Measurements from ENCODE around the gene PTCSC3. TPM values are rescaled to one million over a fixed set of nuclear protein-coding genes. Genes with fewer than 3 reads are reported as not detected.

The PTCSC3 gene
- not detected for total RNA-seq
- not detected for polyA plus RNA-seq
- long read RNA-seq, donor 1, result 0 reads
- long read RNA-seq, donor 2, result 0 reads
- long read RNA-seq, donor 3, result 0 reads

GRCh38 chr14:36176524-36176923 lies at the start of gene PTCSC3:
PTCSC3 (minus strand) TSS chr14:36176722.
- intact Hi-C loops (cut with DNase I), result no loop called here
- no peak for TF ChIP-seq POLR2A (IDR thresholded peaks at IDR 0.05)
- no peak for TF ChIP-seq EP300 (IDR thresholded peaks at IDR 0.05)
- TF ChIP-seq CTCF (IDR thresholded peaks at IDR 0.05), result no peak
- Histone ChIP-seq H3K4me3 (no peak within 1 kb of the TSS), H3K27me3 (no peaks in the 10 kb centered on the region), H3K36me3 (no peaks in the 10 kb centered on the region), H3K4me1 (ENCODE audit: insufficient read depth) (no peaks in the 10 kb centered on the region), H3K9me3 (no peaks in the 10 kb centered on the region), H3K27ac (no peak within 1 kb of the TSS)
- 78 to 82% (median 82%) methylated on average over 4 of the region's 4 CpGs for WGBS, 3 donors
- DNase-seq, result no peak

GRCh38 chr14:36226164-36226563 lies 49.6 kb upstream of the PTCSC3 start:
- H3K4me3 ChIP-seq, result no peak overlapping the region
- H3K27ac ChIP-seq, result no peak overlapping the region
- no peaks in the 10 kb centered on the region for H3K4me1 ChIP-seq (ENCODE audit: insufficient read depth)
- TF ChIP-seq POLR2A (IDR thresholded peaks at IDR 0.05) (no peak), EP300 (IDR thresholded peaks at IDR 0.05) (no peak), CTCF (IDR thresholded peaks at IDR 0.05) (no peak)
- 53 to 69% (median 61%) methylated on average over 1 of the region's 1 CpG for WGBS, 3 donors
- H3K9me3 ChIP-seq, result no peaks in the 10 kb centered on the region
- H3K27me3 ChIP-seq, result no peaks in the 10 kb centered on the region
- intact Hi-C loops (cut with DNase I), result no loop called here
- DNase-seq, result no peak
- no peaks in the 10 kb centered on the region for H3K36me3 ChIP-seq

- Histone ChIP-seq H3K9me3 (no peaks in the 10 kb centered on the region), H3K36me3 (no peaks in the 10 kb centered on the region), H3K27ac (no peak overlapping the region), H3K27me3 (no peaks in the 10 kb centered on the region), H3K4me3 (no peak overlapping the region), H3K4me1 (ENCODE audit: insufficient read depth) (no peaks in the 10 kb centered on the region)
- TF ChIP-seq POLR2A (IDR thresholded peaks at IDR 0.05), result no peak
- no peak for TF ChIP-seq EP300 (IDR thresholded peaks at IDR 0.05)
- TF ChIP-seq CTCF (IDR thresholded peaks at IDR 0.05), result no peak
- no peak for DNase-seq
- intact Hi-C loops (cut with DNase I), result no loop called here
- 64 to 77% (median 68%) methylated on average over 9 of the region's 9 CpGs for WGBS, 3 donors
These were observed 47.7 kb upstream of the PTCSC3 start for GRCh38 chr14:36224176-36224575.

GRCh38 chr14:36223558-36223957 lies 47.0 kb upstream of the PTCSC3 start:
- H3K4me1 ChIP-seq (ENCODE audit: insufficient read depth), result no peaks in the 10 kb centered on the region
- no peaks in the 10 kb centered on the region for H3K27me3 ChIP-seq
- intact Hi-C loops (cut with DNase I), result no loop called here
- H3K36me3 ChIP-seq, result no peaks in the 10 kb centered on the region
- DNase-seq, result no peak
- no peak overlapping the region for H3K27ac ChIP-seq
- no peak for TF ChIP-seq CTCF (IDR thresholded peaks at IDR 0.05)
- TF ChIP-seq EP300 (IDR thresholded peaks at IDR 0.05), result no peak
- no peak for TF ChIP-seq POLR2A (IDR thresholded peaks at IDR 0.05)
- no peaks in the 10 kb centered on the region for H3K9me3 ChIP-seq
- no peak overlapping the region for H3K4me3 ChIP-seq
- WGBS, 3 donors, result 26 to 45% (median 30%) methylated on average over 3 of the region's 3 CpGs
